H1 (cell line): Measurements from ENCODE around the gene WASHC4. TPM values are rescaled to one million over a fixed set of nuclear protein-coding genes. Genes with fewer than 3 reads are reported as not detected.

Experiments used
- CTCF ChIA-PET: fragments of 300-600 bp; sonication (Branson Sonifier 250); formaldehyde crosslinking; loops from one replicate; lab custom pipeline; 2021; ENCODE audit not compliant: partially characterized antibody; lab: Charles Lee
- POLR2A ChIA-PET: fragments of 300-600 bp; sonication (Branson Sonifier 250); formaldehyde crosslinking; loops from one replicate; lab custom pipeline; 2021; ENCODE audit warnings: inconsistent platforms; ENCODE audit not compliant: partially characterized antibody; lab: Charles Lee
- DNase-seq, 2 experiments: peaks; one replicate each; pipeline versions ENCODE4 v3.0.0 to v3.0.0-alpha.2; 2010 to 2022; ENCODE audit warnings: low spot score in 2 of 2, low read depth in 1 of 2, mixed read lengths in 1 of 2
- FAIRE-seq: peaks from 2 replicates; lab custom pipeline; 2011; peaks lifted over from hg19 to GRCh38; lab: Jason Lieb, UNC
- H2AFZ ChIP-seq: 2 replicates; pipeline ENCODE4 v1.8.1; 2012; ENCODE audit warnings: low read length, inconsistent platforms
- H2AK5ac ChIP-seq: 2 replicates; pipeline ENCODE4 v1.6.1; 2013; ENCODE audit warnings: low read depth, low read length
- H2BK120ac ChIP-seq: replicated peaks from 2 replicates; pipeline ENCODE3; 2013; ENCODE audit warnings: low read depth, low read length, inconsistent platforms
- H2BK12ac ChIP-seq: 2 replicates; pipeline ENCODE4 v1.6.1; 2013; ENCODE audit warnings: low read depth, low read length
- H2BK15ac ChIP-seq: 2 replicates; pipeline ENCODE4 v1.6.1; 2013; ENCODE audit warnings: low read length
- H2BK20ac ChIP-seq: 2 replicates; pipeline ENCODE4 v1.6.1; 2013; ENCODE audit warnings: low read length
- H2BK5ac ChIP-seq: 2 replicates; pipeline ENCODE4 v1.6.1; 2013; ENCODE audit warnings: low read depth, low read length
- H3K14ac ChIP-seq: 2 replicates; pipeline ENCODE4 v1.6.1; 2013; ENCODE audit warnings: inconsistent platforms; ENCODE audit not compliant: insufficient read length
- H3K18ac ChIP-seq: 2 replicates; pipeline ENCODE4 v1.6.1; 2013; ENCODE audit warnings: low read length; ENCODE audit errors: extremely low read depth
- H3K23ac ChIP-seq: 2 replicates; pipeline ENCODE4 v1.6.1; 2013; ENCODE audit warnings: inconsistent platforms; ENCODE audit not compliant: insufficient read length
- H3K23me2 ChIP-seq: 2 replicates; pipeline ENCODE4 v1.6.1; 2013; ENCODE audit warnings: low read depth, low read length
- H3K27ac ChIP-seq: 2 replicates; pipeline ENCODE4 v1.6.1; 2011; ENCODE audit warnings: low read depth, low read length, inconsistent platforms
- H3K27me3 ChIP-seq, 4 experiments: replicated peaks in 1 of 4; 1 replicate in 1 of 4; 2 replicates in 3 of 4; pipeline versions ENCODE4 v1.6.1 to v1.8.1; 2011 to 2013; ENCODE audit warnings: low read length in 3 of 4, mild to moderate bottlenecking in 3 of 4, inconsistent platforms in 2 of 4, mixed read lengths in 2 of 4, moderate library complexity in 1 of 4; ENCODE audit not compliant: control insufficient read depth in 3 of 4, insufficient read depth in 3 of 4; ENCODE audit errors: extremely low read depth in 1 of 4
- H3K36me3 ChIP-seq, 4 experiments: 2 replicates each; pipeline versions ENCODE4 v1.6.1 to v1.8.1; 2011 to 2013; ENCODE audit warnings: mild to moderate bottlenecking in 4 of 4, low read length in 3 of 4, moderate library complexity in 2 of 4, control low read depth in 1 of 4, inconsistent platforms in 1 of 4; ENCODE audit not compliant: insufficient read depth in 4 of 4, control insufficient read depth in 2 of 4
- H3K4ac ChIP-seq: replicated peaks from 2 replicates; pipeline ENCODE3; 2013; ENCODE audit warnings: low read length, low read depth, mixed read lengths, inconsistent platforms; ENCODE audit not compliant: insufficient read length
- H3K4me1 ChIP-seq, 4 experiments: replicated peaks in 1 of 4; 1 replicate in 1 of 4; 2 replicates in 3 of 4; pipeline versions ENCODE4 v1.6.1 to v1.8.1; 2011 to 2013; ENCODE audit warnings: low read length in 3 of 4, inconsistent platforms in 2 of 4, mixed read lengths in 1 of 4; ENCODE audit not compliant: insufficient read depth in 4 of 4, control insufficient read depth in 3 of 4
- H3K4me2 ChIP-seq, 2 experiments: 2 replicates each; pipeline versions ENCODE4 v1.6.1 to v1.8.1; 2011 to 2013; ENCODE audit warnings: low read depth in 2 of 2, low read length in 2 of 2, control low read depth in 1 of 2, inconsistent platforms in 1 of 2, mild to moderate bottlenecking in 1 of 2; ENCODE audit not compliant: insufficient read depth in 1 of 2
- H3K4me3 ChIP-seq, 4 experiments: fragments of 200-600, 300-600 bp in 1 of 4; sonication (generic), shearing (Covaris generic), sonication (Bioruptor Twin) in 1 of 4; 2 replicates each; pipeline versions ENCODE4 v1.5.1 to v1.8.1; 2011 to 2016; ENCODE audit warnings: low read length in 4 of 4, low read depth in 3 of 4, control low read depth in 2 of 4, inconsistent platforms in 2 of 4, mild to moderate bottlenecking in 2 of 4, mixed read lengths in 1 of 4, moderate library complexity in 1 of 4; ENCODE audit not compliant: insufficient read depth in 2 of 4; ENCODE audit errors: extremely low read depth in 1 of 4
- H3K56ac ChIP-seq: replicated peaks from 2 replicates; pipeline ENCODE3; 2013; ENCODE audit warnings: low read depth, mild to moderate bottlenecking, mixed read lengths, low read length, inconsistent platforms; ENCODE audit not compliant: insufficient read length
- H3K79me1 ChIP-seq: 2 replicates; pipeline ENCODE4 v1.6.1; 2013; ENCODE audit warnings: low read depth, low read length, control low read depth
- H3K79me2 ChIP-seq, 2 experiments: 2 replicates each; pipeline versions ENCODE4 v1.6.1 to v1.8.1; 2012 to 2013; ENCODE audit warnings: low read length in 2 of 2, mild to moderate bottlenecking in 2 of 2, inconsistent platforms in 1 of 2; ENCODE audit not compliant: insufficient read depth in 2 of 2, control insufficient read depth in 1 of 2
- H3K9ac ChIP-seq, 4 experiments: replicated peaks in 1 of 4; 1 replicate in 1 of 4; 2 replicates in 3 of 4; pipeline versions ENCODE4 v1.6.1 to v1.8.1; 2011 to 2013; ENCODE audit warnings: low read depth in 3 of 4, low read length in 3 of 4, control low read depth in 2 of 4, mild to moderate bottlenecking in 2 of 4, moderate library complexity in 2 of 4, inconsistent platforms in 1 of 4; ENCODE audit errors: extremely low read depth in 1 of 4
- H3K9me3 ChIP-seq, 2 experiments: 2 replicates each; pipeline versions ENCODE4 v1.6.1 to v1.8.1; 2012 to 2013; ENCODE audit warnings: mild to moderate bottlenecking in 2 of 2, moderate library complexity in 2 of 2, control low read depth in 1 of 2, inconsistent platforms in 1 of 2, low read depth in 1 of 2, low read length in 1 of 2, mixed read lengths in 1 of 2; ENCODE audit not compliant: insufficient read depth in 2 of 2
- H4K20me1 ChIP-seq, 2 experiments: replicated peaks in 1 of 2; 2 replicates each; pipeline versions ENCODE3 to v1.8.1; 2011 to 2013; ENCODE audit warnings: inconsistent platforms in 2 of 2, low read length in 2 of 2, mild to moderate bottlenecking in 1 of 2; ENCODE audit not compliant: insufficient read depth in 2 of 2, control insufficient read depth in 1 of 2
- H4K5ac ChIP-seq: 2 replicates; pipeline ENCODE4 v1.6.1; 2013; ENCODE audit warnings: low read length, low read depth, mixed read lengths, inconsistent platforms; ENCODE audit not compliant: insufficient read length
- H4K8ac ChIP-seq: 2 replicates; pipeline ENCODE4 v1.8.0; 2013; ENCODE audit warnings: mild to moderate bottlenecking, moderate library complexity, low read length, inconsistent platforms; ENCODE audit not compliant: insufficient read depth; ENCODE audit errors: extremely low read depth
- H4K91ac ChIP-seq: replicated peaks from 2 replicates; pipeline ENCODE3; 2013; ENCODE audit warnings: low read length, mixed read lengths, inconsistent platforms; ENCODE audit not compliant: insufficient read length
- E2F6 ChIP-seq: IDR thresholded peaks from 2 replicates; pipeline ENCODE4 v1.6.1; 2012; ENCODE audit warnings: inconsistent platforms
- EGR1 ChIP-seq: IDR thresholded peaks from 2 replicates; pipeline ENCODE4 v1.6.1; 2011; ENCODE audit warnings: low read depth, low read length, borderline replicate concordance
- GABPA ChIP-seq: IDR thresholded peaks from 2 replicates; pipeline ENCODE4 v1.6.1; 2011; ENCODE audit warnings: mild to moderate bottlenecking, low read length, moderate library complexity, borderline replicate concordance; ENCODE audit not compliant: insufficient read depth
- GTF2F1 ChIP-seq: IDR thresholded peaks from 2 replicates; pipeline ENCODE4 v1.6.1; 2012; ENCODE audit warnings: low read depth, low read length, improper control_type of control experiment, borderline replicate concordance
- KDM4A ChIP-seq: IDR thresholded peaks from one replicate; pipeline ENCODE4 v1.7.1; 2012; ENCODE audit warnings: low read depth, mild to moderate bottlenecking, moderate library complexity, low read length, inconsistent platforms; ENCODE audit not compliant: severe bottlenecking
- NANOG ChIP-seq: IDR thresholded peaks from 2 replicates; pipeline ENCODE4 v1.6.1; 2011; ENCODE audit warnings: low read length, low read depth, mild to moderate bottlenecking, inconsistent platforms; ENCODE audit not compliant: insufficient read depth, poor library complexity, severe bottlenecking
- SRF ChIP-seq: IDR thresholded peaks from 2 replicates; pipeline ENCODE4 v1.6.1; 2011; ENCODE audit warnings: mild to moderate bottlenecking, low read depth, low read length, moderate library complexity
- TAF1 ChIP-seq: IDR thresholded peaks from 2 replicates; pipeline ENCODE4 v1.6.1; 2011; ENCODE audit warnings: mild to moderate bottlenecking, low read depth, low read length
- USF2 ChIP-seq: IDR thresholded peaks from 2 replicates; pipeline ENCODE4 v1.6.1; 2011; ENCODE audit warnings: low read length, improper control_type of control experiment
- WGBS, 2 experiments: shearing (Covaris generic) in 1 of 2; methylation state at CpG; one replicate each; pipeline versions ENCODE4 v1.1.6 to v1.1.7; 2013 to 2015; ENCODE audit warnings: low lambda C conversion rate in 2 of 2, mixed read lengths in 2 of 2, inconsistent platforms in 1 of 2, low coverage in 1 of 2, missing lambda C conversion rate in 1 of 2; ENCODE audit not compliant: insufficient replicate concordance in 2 of 2, insufficient coverage in 1 of 2, insufficient read length in 1 of 2; ENCODE audit errors: extremely low coverage in 1 of 2, missing lambda C conversion rate in 1 of 2; 5-methylcytosine and 5-hydroxymethylcytosine counted together
- polyA plus RNA-seq, 7 experiments: library from polyadenylated mRNA; depleted of rRNA in 3 of 7; stranded (reverse) in 5 of 7; unstranded in 2 of 7; fragments of >200 nt in 5 of 7; fragments of 200-250 nt in 2 of 7; gene quantifications; 1 replicate in 5 of 7; 2 replicates in 1 of 7; 4 replicates in 1 of 7; pipeline versions ENCODE4 v1.2.1 to v1.2.3, GENCODE V29; 2011 to 2013; ENCODE audit warnings: missing spikeins in 2 of 7, mixed read lengths in 2 of 7
- total RNA-seq: library from RNA; stranded (reverse); fragmentation: NEBNext Ultra II Directional; extraction: Animal tissue kit (Norgen Biotek cat#: 25700); gene quantifications from 2 replicates; pipeline ENCODE4 v1.2.1, GENCODE V29; 2021

WASHC4 gene
- total and polyA plus RNA-seq, 2 of the 8 experiments (the other 6 are each of a cell fraction or from before 2014, with no cell fraction given), result 13.0 to 38.5 TPM

DNA sequence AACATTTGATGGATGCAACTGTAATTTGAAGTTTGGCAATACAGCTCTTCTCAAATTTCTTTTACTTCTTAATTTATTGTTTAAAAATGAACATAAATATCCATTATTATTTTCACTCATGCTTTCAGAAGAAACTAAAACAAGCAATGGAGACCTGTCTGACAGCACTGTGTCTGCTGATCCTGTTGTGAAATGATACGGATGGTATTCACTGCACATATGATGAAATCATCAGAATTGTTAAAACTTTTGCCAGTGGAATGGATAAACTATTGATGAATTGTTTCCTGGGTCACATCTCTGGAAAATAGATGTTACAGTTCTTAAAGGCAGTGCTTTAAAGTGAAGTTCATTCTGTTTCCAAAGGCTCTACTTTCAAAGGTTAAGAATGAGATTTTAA, 59.2 kb downstream of the WASHC4 start:
- Histone ChIP-seq H3K14ac (no peak overlapping the region), H2BK5ac (no peak overlapping the region), H2AFZ (no peak overlapping the region), H4K91ac (no peak overlapping the region), H3K36me3 (peaks cover 0 to 61% (median 24%) of the 10 kb centered on the region in 4 experiments; a peak in 7 of 8 replicates), H4K5ac (no peak overlapping the region), H4K20me1 (no peaks in the 10 kb centered on the region), H3K18ac (no peak overlapping the region), H2BK12ac (no peak overlapping the region), H3K4me1 (no peaks in the 10 kb centered on the region), H4K8ac (no peak overlapping the region), H3K23ac (no peak overlapping the region), H3K9ac (no peak overlapping the region), H3K79me2 (no peaks in the 10 kb centered on the region), H2BK15ac (no peak overlapping the region), H3K9me3 (no peaks in the 10 kb centered on the region), H3K4ac (no peak overlapping the region), H3K4me3 (no peak overlapping the region), H2BK20ac (no peak overlapping the region), H3K56ac (no peak overlapping the region), H3K79me1 (no peaks in the 10 kb centered on the region), H2AK5ac (no peak overlapping the region), H3K23me2 (no peaks in the 10 kb centered on the region), H3K27me3 (no peaks in the 10 kb centered on the region), H3K4me2 (no peak overlapping the region), H2BK120ac (no peak overlapping the region), H3K27ac (no peak overlapping the region)
- FAIRE-seq, result no peak
- 100% methylated on average over 1 of the region's 1 CpG; no CpG with 5 or more reads in 1 of the 2 experiments for WGBS, 2 experiments
- DNase-seq, result no peak
- ChIA-PET POLR2A (no interaction called here), CTCF (interaction anchor here (1.2 kb wide), 1 partner anchor 217 kb away, joined by 3 read pairs; no protein-coding TSS in a partner anchor)
- TF ChIP-seq USF2 (no peak), SRF (no peak), NANOG (no peak), E2F6 (no peak), TAF1 (no peak), KDM4A (no peak), EGR1 (no peak), GABPA (no peak), GTF2F1 (no peak)
